WTC11 (cell line): ENCODE data around the gene PI4KA.
"Not testable (repeated sequence)": the region's sequence is repeated elsewhere in the genome, so short reads cannot be mapped to it uniquely, and the experiment has no call there.

Experiments used
- ATF3 ChIP-seq: sonication (generic); formaldehyde crosslinking; conservative IDR thresholded peaks from 2 replicates; pipeline ENCODE4 v1.8.1; 2022; ENCODE audit warnings: mild to moderate bottlenecking, missing genetic modification reagents
- OVOL2 ChIP-seq: fragments of 250-450 bp; sonication (Bioruptor Pico); IDR thresholded peaks from 2 replicates; pipeline ENCODE4 v1.9.0; 2021; ENCODE audit warnings: mild to moderate bottlenecking, borderline replicate concordance
- SP1 ChIP-seq: sonication (generic); formaldehyde crosslinking; conservative IDR thresholded peaks from 2 replicates; pipeline ENCODE4 v1.8.1; 2022; ENCODE audit warnings: missing genetic modification reagents
- ZNF219 ChIP-seq: sonication (generic); formaldehyde crosslinking; IDR thresholded peaks from 2 replicates; pipeline ENCODE4 v1.8.0; 2023; ENCODE audit warnings: missing genetic modification reagents, mild to moderate bottlenecking, borderline replicate concordance
- TF ChIP-seq, protein P1 (sequence below): fragments of 200-600 bp; IDR thresholded peaks from 2 replicates; pipeline ENCODE4 v1.8.0; 2022; ENCODE audit warnings: antibody characterized with exemption

DNA sequence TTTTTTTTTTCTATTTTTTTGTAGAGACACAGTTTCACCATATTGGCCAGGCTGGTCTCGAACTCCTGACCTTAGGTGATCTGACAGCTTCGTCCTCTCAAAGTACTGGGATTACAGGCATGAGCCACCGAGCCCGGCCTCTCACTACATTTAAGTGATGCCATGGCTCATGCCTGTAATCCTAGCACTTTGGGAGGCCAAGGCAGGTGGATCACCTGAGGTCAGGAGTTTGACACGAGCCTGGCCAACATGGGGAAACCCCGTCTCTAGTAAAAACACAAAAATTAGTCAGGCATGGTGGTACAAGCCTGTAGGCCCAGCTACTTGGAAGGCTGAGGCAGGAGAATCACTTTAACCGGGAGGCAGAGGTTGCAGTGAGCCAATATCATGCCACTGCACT, 165.7 kb downstream of the PI4KA start:
- TF ChIP-seq OVOL2, SP1, ZNF219, ATF3 (CRISPR knock-in tag): not testable (repeated sequence)
- TF ChIP-seq, protein P1, sequence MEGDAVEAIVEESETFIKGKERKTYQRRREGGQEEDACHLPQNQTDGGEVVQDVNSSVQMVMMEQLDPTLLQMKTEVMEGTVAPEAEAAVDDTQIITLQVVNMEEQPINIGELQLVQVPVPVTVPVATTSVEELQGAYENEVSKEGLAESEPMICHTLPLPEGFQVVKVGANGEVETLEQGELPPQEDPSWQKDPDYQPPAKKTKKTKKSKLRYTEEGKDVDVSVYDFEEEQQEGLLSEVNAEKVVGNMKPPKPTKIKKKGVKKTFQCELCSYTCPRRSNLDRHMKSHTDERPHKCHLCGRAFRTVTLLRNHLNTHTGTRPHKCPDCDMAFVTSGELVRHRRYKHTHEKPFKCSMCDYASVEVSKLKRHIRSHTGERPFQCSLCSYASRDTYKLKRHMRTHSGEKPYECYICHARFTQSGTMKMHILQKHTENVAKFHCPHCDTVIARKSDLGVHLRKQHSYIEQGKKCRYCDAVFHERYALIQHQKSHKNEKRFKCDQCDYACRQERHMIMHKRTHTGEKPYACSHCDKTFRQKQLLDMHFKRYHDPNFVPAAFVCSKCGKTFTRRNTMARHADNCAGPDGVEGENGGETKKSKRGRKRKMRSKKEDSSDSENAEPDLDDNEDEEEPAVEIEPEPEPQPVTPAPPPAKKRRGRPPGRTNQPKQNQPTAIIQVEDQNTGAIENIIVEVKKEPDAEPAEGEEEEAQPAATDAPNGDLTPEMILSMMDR = not testable (repeated sequence)
